ENCODE data around the gene CRY2. TPM values are rescaled to one million over a fixed set of nuclear protein-coding genes. Genes with fewer than 3 reads are reported as not detected.
A peak's percentile ranks its signal among the peaks of the same experiment; 100 is the strongest.

CRY2 gene
- total and polyA plus RNA-seq, 2 of the 8 experiments (the other 6 are each of a cell fraction or from before 2014, with no cell fraction given), result 8.0 to 9.4 TPM

DNA sequence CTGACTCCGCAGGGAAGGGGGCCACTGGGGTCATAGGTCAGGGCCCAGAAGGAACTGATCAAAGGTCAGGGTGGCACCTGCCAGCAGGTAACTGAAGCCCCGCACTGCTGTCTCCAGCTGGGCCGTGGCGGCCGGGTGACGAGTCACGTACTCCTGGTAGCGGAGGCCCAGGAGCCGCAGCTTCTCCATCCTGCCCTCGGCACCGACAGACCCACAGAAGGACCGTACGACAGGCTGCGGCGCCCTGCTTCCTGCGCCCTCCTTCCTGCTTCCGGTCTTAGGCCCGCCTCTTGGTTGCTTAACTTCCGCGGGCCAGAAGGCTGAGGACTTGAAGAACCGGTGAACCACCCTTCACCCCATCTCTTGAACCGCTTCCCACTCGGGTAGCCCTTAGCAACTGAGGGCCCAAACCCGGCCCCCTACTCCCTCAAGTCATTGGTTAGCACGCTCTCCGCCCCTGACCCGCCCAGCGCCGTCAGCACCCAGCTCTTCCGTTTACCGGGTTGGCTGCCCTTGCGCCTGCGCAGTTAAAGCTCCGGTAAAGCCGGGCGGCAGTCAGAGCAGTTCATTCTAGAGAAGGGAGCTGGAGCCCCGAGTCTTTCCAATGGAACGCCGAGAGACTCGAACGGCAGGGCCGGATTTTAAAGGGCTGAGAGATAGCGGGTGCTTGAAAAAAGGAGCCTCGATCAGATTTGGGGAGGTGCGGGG lies 70.5 kb downstream of the CRY2 start, which contains the start of gene PEX16 (continued):
- no peak for TF ChIP-seq TEAD4 (IDR thresholded peaks at IDR 0.05; ENCODE audit: low read depth, low read length)
- no peak for TF ChIP-seq RXRA (IDR thresholded peaks at IDR 0.05; ENCODE audit: insufficient read depth, low read depth, low read length)
- TF ChIP-seq JUN (IDR thresholded peaks at IDR 0.05; ENCODE audit: low read depth, low read length), result no peak
- TF ChIP-seq RAD21 (IDR thresholded peaks at IDR 0.05 in 1 of 2, conservative IDR thresholded peaks at IDR 0.05 in 1 of 2; ENCODE audit: low read depth in 2 of 2, low read length in 2 of 2), result no peak
- peak; percentile 78 for TF ChIP-seq NRF1 (IDR thresholded peaks at IDR 0.05; ENCODE audit: low read depth, low read length)
- no peak for TF ChIP-seq KDM1A (IDR thresholded peaks at IDR 0.05; ENCODE audit: borderline replicate concordance, low read length)
- no peak for TF ChIP-seq CBX5 (IDR thresholded peaks at IDR 0.05; ENCODE audit: low read depth, low read length)
- TF ChIP-seq BCL11A (IDR thresholded peaks at IDR 0.05; ENCODE audit: low read depth in 2 of 2, low read length in 2 of 2), result no peak
- peak; percentile 20 for TF ChIP-seq ASH2L (IDR thresholded peaks at IDR 0.05; ENCODE audit: low read length)
- peak; percentile 98 for TF ChIP-seq CEBPB (IDR thresholded peaks at IDR 0.05; ENCODE audit: low read depth, low read length)
- no peak for TF ChIP-seq EGR1 (IDR thresholded peaks at IDR 0.05; ENCODE audit: borderline replicate concordance, low read depth, low read length)
- no peak for TF ChIP-seq RNF2 (IDR thresholded peaks at IDR 0.05; ENCODE audit: borderline replicate concordance, low read depth, low read length, missing control alignments, poor library complexity, severe bottlenecking)
- TF ChIP-seq SP4 (IDR thresholded peaks at IDR 0.05; ENCODE audit: low read length), result no peak
- peak; percentile 32; the same call in 1 of the 2 replicates for TF ChIP-seq POLR2AphosphoS5 (IDR thresholded peaks at IDR 0.05; ENCODE audit: low read depth, low read length)
- peak in 1 of 2 experiments; percentile 63; a peak in 2 of 3 replicates for TF ChIP-seq POLR2A (IDR thresholded peaks at IDR 0.05; ENCODE audit: control extremely low read depth in 1 of 2, low read depth in 2 of 2, low read length in 2 of 2)
- no peak; the same call in 1 of the 2 replicates for TF ChIP-seq KDM5A (IDR thresholded peaks at IDR 0.05; ENCODE audit: low read length)
- no peak for TF ChIP-seq HDAC6 (IDR thresholded peaks at IDR 0.05; ENCODE audit: low read depth, low read length)
- TF ChIP-seq SP2 (IDR thresholded peaks at IDR 0.05; ENCODE audit: low read length), result no peak; the same call in 1 of the 2 replicates
- TF ChIP-seq YY1 (IDR thresholded peaks at IDR 0.05; ENCODE audit: low read depth, low read length), result 0 out of 2 replicates have a peak, but pooled peaks have one; percentile 40
- no peak for TF ChIP-seq CHD2 (IDR thresholded peaks at IDR 0.05; ENCODE audit: low read length)
- TF ChIP-seq NANOG (IDR thresholded peaks at IDR 0.05; ENCODE audit: insufficient read depth, low read depth, low read length, poor library complexity, severe bottlenecking), result no peak
- no peak for TF ChIP-seq CBX8 (IDR thresholded peaks at IDR 0.05; ENCODE audit: borderline replicate concordance, low read depth, low read length)

Measured in H1 (cell line).